Measurements from ENCODE around the gene MRPL1.
A peak's percentile ranks its signal among the peaks of the same experiment; 100 is the strongest.

- no peak for TF ChIP-seq CTCF (IDR thresholded peaks at IDR 0.05; ENCODE audit: extremely low read depth in 1 of 2, insufficient read depth in 1 of 2, low read depth in 1 of 2, low read length in 2 of 2)
- TF ChIP-seq JUN (IDR thresholded peaks at IDR 0.05; ENCODE audit: borderline replicate concordance, insufficient read depth, insufficient read length, low read depth): peak; percentile 17
- no peak for TF ChIP-seq EZH2 (IDR thresholded peaks at IDR 0.05; ENCODE audit: borderline replicate concordance, low read depth, low read length, severe bottlenecking)
These were observed 87.6 kb downstream of the MRPL1 start for GRCh38 chr4:77950203-77950602.

Measured in endothelial cell of umbilical vein (primary cell).